WTC11 (cell line): ENCODE results near the gene VPS35L. TPM values are rescaled to one million over a fixed set of nuclear protein-coding genes. Genes with fewer than 3 reads are reported as not detected.

Experiments used
- ATAC-seq: fragments of 200-7000 bp; cut with Tn5 transposase; 2 replicates; pipeline ENCODE4 v1.10.0; 2021; ENCODE audit warnings: mild to moderate bottlenecking, moderate library complexity
- CTCF ChIA-PET: fragments of 300-600 bp; sonication (Branson Sonifier 250); formaldehyde crosslinking; loops from one replicate; lab custom pipeline; 2021; ENCODE audit warnings: antibody characterized with exemption; lab: Charles Lee
- POLR2A ChIA-PET: fragments of 350-600 bp; sonication (Branson Sonifier 250); formaldehyde crosslinking; loops from one replicate; lab custom pipeline; 2021; ENCODE audit warnings: antibody characterized with exemption; lab: Charles Lee
- DNase-seq: peaks from one replicate; pipeline ENCODE4 v3.0.0; 2021; ENCODE audit warnings: low spot score
- H3K27ac Mint-ChIP-seq: 2 replicates; pipeline ENCODE4 v1.8.0; 2021; ENCODE audit warnings: mixed read lengths
- H3K27me3 Mint-ChIP-seq: 2 replicates; pipeline ENCODE4 v1.8.0; 2021; ENCODE audit warnings: low read depth, mild to moderate bottlenecking, moderate library complexity, mixed read lengths
- H3K36me3 Mint-ChIP-seq: 2 replicates; pipeline ENCODE4 v1.8.0; 2021; ENCODE audit warnings: mixed read lengths
- H3K4me1 Mint-ChIP-seq: 2 replicates; pipeline ENCODE4 v1.8.0; 2022; ENCODE audit warnings: mixed read lengths
- H3K4me3 Mint-ChIP-seq: 2 replicates; pipeline ENCODE4 v1.8.0; 2021; ENCODE audit warnings: mild to moderate bottlenecking, moderate library complexity, mixed read lengths
- H3K9me3 Mint-ChIP-seq: 2 replicates; pipeline ENCODE4 v1.8.0; 2021; ENCODE audit warnings: mixed read lengths
- ARID4B ChIP-seq: sonication (generic); formaldehyde crosslinking; IDR thresholded peaks from 2 replicates; pipeline ENCODE4 v1.8.0; 2023; ENCODE audit warnings: missing genetic modification reagents, mild to moderate bottlenecking, borderline replicate concordance
- E2F4 ChIP-seq: sonication (generic); formaldehyde crosslinking; IDR thresholded peaks from 2 replicates; pipeline ENCODE4 v1.8.1; 2022; ENCODE audit warnings: low read depth, mild to moderate bottlenecking, moderate library complexity, missing genetic modification reagents, borderline replicate concordance
- ELF4 ChIP-seq: sonication (generic); formaldehyde crosslinking; IDR thresholded peaks from 2 replicates; pipeline ENCODE4 v1.8.1; 2022; ENCODE audit warnings: low read depth, mild to moderate bottlenecking, moderate library complexity, missing genetic modification reagents
- ERG ChIP-seq: fragments of 250-450 bp; sonication (Bioruptor Pico); IDR thresholded peaks from 2 replicates; pipeline ENCODE4 v1.8.0; 2021; ENCODE audit warnings: mild to moderate bottlenecking
- NFYB ChIP-seq: sonication (generic); formaldehyde crosslinking; conservative IDR thresholded peaks from 2 replicates; pipeline ENCODE4 v1.8.0; 2022; ENCODE audit warnings: low read depth, missing genetic modification reagents
- NR2C2 ChIP-seq: sonication (generic); formaldehyde crosslinking; IDR thresholded peaks from 2 replicates; pipeline ENCODE4 v1.8.0; 2022; ENCODE audit warnings: mild to moderate bottlenecking, missing genetic modification reagents
- STAT6 ChIP-seq: sonication (generic); formaldehyde crosslinking; conservative IDR thresholded peaks from 2 replicates; pipeline ENCODE4 v1.8.1; 2023; ENCODE audit warnings: mild to moderate bottlenecking, low read depth, missing genetic modification reagents, moderate library complexity
- TEAD4 ChIP-seq: sonication (generic); formaldehyde crosslinking; IDR thresholded peaks from 2 replicates; pipeline ENCODE4 v1.8.0; 2022; ENCODE audit warnings: mild to moderate bottlenecking, missing genetic modification reagents
- ZMAT4 ChIP-seq: fragments of 250-450 bp; sonication (Bioruptor Pico); IDR thresholded peaks from 2 replicates; pipeline ENCODE4 v1.9.0; 2021; ENCODE audit warnings: mild to moderate bottlenecking
- ZNF232 ChIP-seq: sonication (generic); formaldehyde crosslinking; IDR thresholded peaks from 2 replicates; pipeline ENCODE4 v1.8.0; 2022; ENCODE audit warnings: mild to moderate bottlenecking, missing genetic modification reagents
- total RNA-seq: library from RNA; stranded (reverse); gene quantifications from 3 replicates; pipeline ENCODE4 v1.2.3, GENCODE V29; 2021

VPS35L gene
- total RNA-seq, 1 experiment from 2014 or later: 59.7 TPM

- no peak for TF ChIP-seq ELF4 (CRISPR knock-in tag)
Measured at GRCh38 chr16:19717741-19718623, 162.5 kb downstream of the VPS35L start, which contains the start of the genes IQCK and KNOP1 (continued).

- Mint-ChIP-seq H3K4me1 (peaks cover 33% of the 10 kb centered on the region), H3K36me3 (peaks cover 22% of the 10 kb centered on the region)
- POLR2A ChIA-PET: interaction anchor here (1.0 to 2.7 kb wide), 6 partner anchors 20 to 164 kb away, joined by 3 to 7 read pairs (median 4); partner anchors contain the start of gene VPS35L
Measured at GRCh38 chr16:19718624-19718965, 163.1 kb downstream of the VPS35L start.

More at GRCh38 chr16:19718624-19718965, 163.1 kb downstream of the VPS35L start:
- peak; percentile 54 for DNase-seq
- CTCF ChIA-PET: interaction anchor here (0.6 to 1.7 kb wide), 9 partner anchors 33 to 667 kb away, joined by 3 to 10 read pairs (median 4); partner anchors contain the start of gene VPS35L
- ATAC-seq: peak; percentile 10
- Mint-ChIP-seq H3K27me3 (no peaks in the 10 kb centered on the region), H3K27ac (peak overlapping the region; percentile 76; the same call in 1 of the 2 replicates), H3K9me3 (no peaks in the 10 kb centered on the region), H3K4me3 (peak overlapping the region; percentile 97)
- TF ChIP-seq ERG (CRISPR knock-in tag) (no peak), ZMAT4 (CRISPR knock-in tag) (no peak), ARID4B (no peak), E2F4 (CRISPR knock-in tag) (no peak), NFYB (CRISPR knock-in tag) (no peak), STAT6 (no peak), TEAD4 (CRISPR knock-in tag) (no peak), ZNF232 (CRISPR knock-in tag) (no peak), NR2C2 (CRISPR knock-in tag) (no peak)
